Pancreas (tissue), 10 donors: ENCODE results near the gene TRIM8. TPM values are rescaled to one million over a fixed set of nuclear protein-coding genes. Genes with fewer than 3 reads are reported as not detected.

Source experiments
- ATAC-seq, 4 donors: fragments of 200-7000 bp; cut with Tn5 transposase; one replicate each; pipeline versions ENCODE4 v1.8.0 to v1.9.1; 2020; ENCODE audit warnings: mild to moderate bottlenecking in 4 of 4, moderate library complexity in 4 of 4
- DNase-seq, 6 donors: peaks; one replicate each; pipeline ENCODE4 v3.0.0-alpha.2; 2020
- FAIRE-seq: peaks from 2 replicates; lab custom pipeline; 2012; peaks lifted over from hg19 to GRCh38; lab: Jason Lieb, UNC
- H3K27ac ChIP-seq, 4 donors: fragments of 200-600 bp; sonication (generic); 1 replicate in 3 of 4; 2 replicates in 1 of 4; pipeline versions ENCODE4 v1.5.0 to v1.8.0; 2020
- H3K27me3 ChIP-seq, 4 donors: fragments of 200-600 bp; one replicate each; pipeline ENCODE4 v1.8.0; 2021
- H3K36me3 ChIP-seq, 3 donors: fragments of 200-600 bp; sonication (generic) in 1 of 3; one replicate each; pipeline versions ENCODE4 v1.5.0 to v1.8.0; 2020 to 2021
- H3K4me1 ChIP-seq, 3 donors: fragments of 200-600 bp; one replicate each; pipeline ENCODE4 v1.8.0; 2021
- H3K4me3 ChIP-seq, 4 donors: fragments of 200-600 bp; sonication (generic) in 2 of 4; one replicate each; pipeline versions ENCODE4 v1.5.0 to v1.8.0; 2020 to 2021
- H3K9me3 ChIP-seq, 4 donors: fragments of 200-600 bp; one replicate each; pipeline ENCODE4 v1.8.0; 2021
- CTCF ChIP-seq, 4 donors: fragments of 200-600 bp; sonication (generic) in 3 of 4; IDR thresholded peaks; one replicate each; pipeline versions ENCODE4 v1.5.0 to v1.8.0; 2021; ENCODE audit warnings: antibody characterized with exemption in 4 of 4
- WGBS, 2 donors: extraction: QIAGEN DNeasy Blood & Tissue Kit; methylation state at CpG; one replicate each; pipeline ENCODE4 v1.1.7; 2013; 5-methylcytosine and 5-hydroxymethylcytosine counted together
- intact Hi-C, 3 donors: fragments of 100-400 bp; cut with DNase I; formaldehyde crosslinking; loops; one replicate each; pipeline versions ENCODE4 v1.11.1 to v1.14.2; 2022
- polyA plus RNA-seq, 2 donors: library from polyadenylated mRNA; stranded (reverse); fragments of 200-250 nt; gene quantifications; one replicate each; pipeline ENCODE4 v1.2.3, GENCODE V29; 2013
- total RNA-seq, 6 donors: library from RNA; stranded (reverse); fragmentation: NEBNext Ultra II Directional in 4 of 6; extraction: Animal tissue kit (Norgen Biotek cat#: 25700) in 4 of 6; gene quantifications; one replicate each; pipeline versions ENCODE4 v1.2.1 to v1.2.4, GENCODE V29; 2021 to 2023
- donor health status: healthy with polysubstance abuse.
- donor health status: DM: no; HTN: no; CAD: no; lungs with moderate emphysema.
- donor health status: DM: no; HTN: no; CAD: no.
- donor health status: control.
- donor health status: control.
- donor health status: Bipolar disorder and iron deficiency.
- donor health status: DM: yes; HTN: yes; CAD: no.
- donor health status: DM: no; HTN: no; CAD: no.
- donor health status: DM: no; HTN: no; CAD: no.
- donor health status: DM: yes; HTN: yes; CAD: no.

Gene TRIM8
- total and polyA plus RNA-seq, 8 donors: 42.2 to 106 (median 74.1) TPM

GRCh38 chr10:102621443-102622325 is 22.6 kb upstream of the TRIM8 start:
- H3K27ac ChIP-seq: no peak overlapping the region
- intact Hi-C loops: no loop called here
- WGBS, 2 donors: 86 to 87% methylated on average over 13 of the region's 13 CpGs
- no peak for ATAC-seq
- peaks cover 0 to 3% (median 0%) of the 10 kb centered on the region in 3 donors for H3K4me1 ChIP-seq
- no peak overlapping the region for H3K4me3 ChIP-seq
- H3K9me3 ChIP-seq: no peaks in the 10 kb centered on the region
- FAIRE-seq: no peak
- no peaks in the 10 kb centered on the region for H3K36me3 ChIP-seq
- no peak for TF ChIP-seq CTCF (IDR thresholded peaks at IDR 0.05)
- no peaks in the 10 kb centered on the region for H3K27me3 ChIP-seq
- peak in 1 of 6 donors; percentile 35 for DNase-seq

- H3K27ac ChIP-seq: peak overlapping the region in 1 of 4 donors; percentile 17
- H3K4me1 ChIP-seq: peaks cover 0 to 14% (median 6%) of the 10 kb centered on the region in 3 donors
These were observed 20.2 kb upstream of the TRIM8 start for GRCh38 chr10:102624094-102624493.

GRCh38 chr10:102624751-102625645 is 19.3 kb upstream of the TRIM8 start:
- Histone ChIP-seq H3K36me3 (peaks cover 0 to 3% (median 0%) of the 10 kb centered on the region in 3 donors), H3K27me3 (no peaks in the 10 kb centered on the region), H3K4me1 (peaks cover 0 to 14% (median 6%) of the 10 kb centered on the region in 3 donors), H3K27ac (peak overlapping the region in 3 of 4 donors; percentile 5 to 44 (median 30)), H3K4me3 (no peak overlapping the region), H3K9me3 (no peaks in the 10 kb centered on the region)
- intact Hi-C loops: no loop called here
- FAIRE-seq (no peak), DNase-seq (peak in 1 of 6 donors; percentile 32), ATAC-seq (peak in 3 of 4 donors; percentile 10 to 36 (median 17))
- TF ChIP-seq CTCF (IDR thresholded peaks at IDR 0.05): no peak
- WGBS, 2 donors: 65 to 69% methylated on average over 12 of the region's 12 CpGs

More at GRCh38 chr10:102624094-102624493, 20.2 kb upstream of the TRIM8 start:
- H3K36me3 ChIP-seq: no peaks in the 10 kb centered on the region
- intact Hi-C loops: no loop called here
- H3K4me3 ChIP-seq: no peak overlapping the region
- FAIRE-seq (no peak), DNase-seq (no peak), ATAC-seq (no peak)
- WGBS, 2 donors: 89 to 92% methylated on average over 3 of the region's 3 CpGs
- TF ChIP-seq CTCF (IDR thresholded peaks at IDR 0.05): no peak
- no peaks in the 10 kb centered on the region for H3K9me3 ChIP-seq
- no peaks in the 10 kb centered on the region for H3K27me3 ChIP-seq

- H3K4me1 ChIP-seq: peaks cover 0 to 14% (median 6%) of the 10 kb centered on the region in 3 donors
- no peaks in the 10 kb centered on the region for H3K27me3 ChIP-seq
- no peak for ATAC-seq
- H3K4me3 ChIP-seq: no peak overlapping the region
- peaks cover 0 to 9% (median 0%) of the 10 kb centered on the region in 3 donors for H3K36me3 ChIP-seq
- H3K27ac ChIP-seq: peak overlapping the region in 1 of 4 donors; percentile 30
- DNase-seq: peak in 1 of 6 donors; percentile 45
- intact Hi-C loops: no loop called here
- WGBS, 2 donors: 81 to 85% methylated on average over 10 of the region's 10 CpGs
- no peak for FAIRE-seq
- H3K9me3 ChIP-seq: no peaks in the 10 kb centered on the region
- no peak for TF ChIP-seq CTCF (IDR thresholded peaks at IDR 0.05)
These were observed 18.1 kb upstream of the TRIM8 start for GRCh38 chr10:102626026-102626685.
